Gastrocnemius medialis (tissue), 4 donors: ENCODE data around the gene NAPSA.

Experiments
- POLR2A ChIP-seq, 2 donors: fragments of 450-650 bp; IDR thresholded peaks; one replicate each; pipeline ENCODE4 v1.6.1; 2017; ENCODE audit warnings: antibody characterized with exemption in 2 of 2, mild to moderate bottlenecking in 2 of 2, moderate library complexity in 2 of 2
- TF ChIP-seq, protein P1 (sequence below), 5 experiments: fragments of 450-650 bp in 3 of 5; fragments of 200-600 bp in 2 of 5; sonication (generic) in 2 of 5; IDR thresholded peaks in 4 of 5; conservative IDR thresholded peaks in 1 of 5; 1 replicate in 4 of 5; 2 replicates in 1 of 5; pipeline ENCODE4 v1.5.1; 2016 to 2019; ENCODE audit warnings: antibody characterized with exemption in 5 of 5, mild to moderate bottlenecking in 3 of 5, moderate library complexity in 3 of 5

DNA sequence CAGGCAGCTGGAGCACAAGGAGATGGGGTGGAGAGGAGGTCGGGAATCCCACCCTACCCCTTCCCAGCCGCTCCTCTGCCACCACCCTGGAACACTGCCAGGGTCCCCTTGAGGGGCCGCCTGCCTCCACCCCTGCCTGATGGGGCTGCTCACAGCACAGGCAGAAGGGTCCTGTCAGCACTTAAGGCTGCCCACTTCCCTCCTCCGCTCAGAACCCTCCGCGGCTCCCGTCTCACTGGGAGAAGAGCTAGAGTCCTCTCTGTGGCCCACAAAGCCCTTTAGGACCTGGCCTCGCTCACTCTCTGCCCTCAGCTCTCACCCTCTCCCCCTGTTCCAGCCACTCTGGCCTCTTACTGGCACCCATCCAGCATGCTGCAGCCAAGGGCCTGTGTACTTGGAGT, 15.3 kb upstream of the NAPSA start:
- TF ChIP-seq POLR2A (IDR thresholded peaks at IDR 0.05) = no peak
- TF ChIP-seq, protein P1, sequence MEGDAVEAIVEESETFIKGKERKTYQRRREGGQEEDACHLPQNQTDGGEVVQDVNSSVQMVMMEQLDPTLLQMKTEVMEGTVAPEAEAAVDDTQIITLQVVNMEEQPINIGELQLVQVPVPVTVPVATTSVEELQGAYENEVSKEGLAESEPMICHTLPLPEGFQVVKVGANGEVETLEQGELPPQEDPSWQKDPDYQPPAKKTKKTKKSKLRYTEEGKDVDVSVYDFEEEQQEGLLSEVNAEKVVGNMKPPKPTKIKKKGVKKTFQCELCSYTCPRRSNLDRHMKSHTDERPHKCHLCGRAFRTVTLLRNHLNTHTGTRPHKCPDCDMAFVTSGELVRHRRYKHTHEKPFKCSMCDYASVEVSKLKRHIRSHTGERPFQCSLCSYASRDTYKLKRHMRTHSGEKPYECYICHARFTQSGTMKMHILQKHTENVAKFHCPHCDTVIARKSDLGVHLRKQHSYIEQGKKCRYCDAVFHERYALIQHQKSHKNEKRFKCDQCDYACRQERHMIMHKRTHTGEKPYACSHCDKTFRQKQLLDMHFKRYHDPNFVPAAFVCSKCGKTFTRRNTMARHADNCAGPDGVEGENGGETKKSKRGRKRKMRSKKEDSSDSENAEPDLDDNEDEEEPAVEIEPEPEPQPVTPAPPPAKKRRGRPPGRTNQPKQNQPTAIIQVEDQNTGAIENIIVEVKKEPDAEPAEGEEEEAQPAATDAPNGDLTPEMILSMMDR (IDR thresholded peaks at IDR 0.05 in 4 of 5, conservative IDR thresholded peaks at IDR 0.05 in 1 of 5) = no peak
